ENCODE results near the gene DRGX.

Gene DRGX

DNA sequence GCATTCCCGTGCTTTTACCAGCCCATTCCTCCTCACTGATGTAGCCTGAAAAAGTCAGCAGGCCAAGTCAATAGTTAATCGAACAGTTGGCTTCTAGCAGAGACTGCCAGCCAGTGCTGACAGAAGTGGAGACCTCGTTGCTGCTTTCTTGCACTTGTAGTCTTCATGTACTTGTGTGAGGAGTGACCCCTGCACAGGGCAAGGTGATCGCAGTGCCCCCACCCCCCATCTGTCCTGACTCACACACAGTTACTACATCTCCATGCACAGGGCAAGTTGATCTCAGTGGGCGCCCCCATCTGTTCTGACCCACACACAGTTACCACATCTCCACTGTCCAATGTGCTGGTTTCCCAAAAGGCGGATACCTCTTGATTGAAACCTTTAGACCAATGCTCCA, 62.7 kb downstream of the DRGX start:
- no peak for DNase-seq

DNA sequence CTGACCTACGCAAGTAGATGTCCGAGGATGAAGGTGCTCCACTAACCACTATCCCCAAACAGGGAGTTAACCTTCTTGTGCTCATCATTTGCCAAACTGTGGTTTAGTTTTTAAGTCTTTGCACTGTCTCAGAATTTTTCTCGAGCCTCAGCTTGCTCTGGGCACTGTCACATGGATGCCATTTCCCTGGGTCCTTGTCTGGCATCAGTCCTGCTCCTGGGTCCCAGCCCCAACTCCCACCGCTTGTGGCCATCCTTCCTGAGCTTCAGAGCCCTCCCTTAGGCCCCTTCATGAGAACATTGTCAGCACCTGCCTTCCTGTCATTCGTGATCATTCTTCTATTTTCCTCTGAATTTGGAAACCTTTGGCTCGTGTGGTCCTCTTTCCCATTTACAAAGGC, 63.1 kb downstream of the DRGX start:
- no peak for DNase-seq

DNA sequence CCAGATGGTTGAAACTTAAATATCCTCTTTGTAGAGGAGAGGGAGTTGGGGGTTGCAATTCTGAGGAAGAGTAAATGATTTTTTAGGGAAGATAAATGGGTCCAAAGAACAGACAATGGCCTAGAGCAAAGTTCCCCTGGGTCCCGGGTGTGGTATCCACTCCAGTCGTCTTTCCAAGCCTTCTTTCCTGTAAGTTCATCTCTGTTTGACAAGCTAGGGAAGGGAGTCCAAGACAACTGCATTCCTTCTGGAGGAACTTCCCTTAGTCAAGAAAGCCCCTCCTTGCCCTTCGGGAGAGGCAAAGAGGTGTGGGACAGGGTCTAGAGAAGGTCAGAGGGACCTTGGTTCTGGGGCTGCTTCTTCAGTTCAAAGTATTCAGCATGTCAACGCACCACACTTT, 63.6 kb downstream of the DRGX start:
- DNase-seq: no peak

DNA sequence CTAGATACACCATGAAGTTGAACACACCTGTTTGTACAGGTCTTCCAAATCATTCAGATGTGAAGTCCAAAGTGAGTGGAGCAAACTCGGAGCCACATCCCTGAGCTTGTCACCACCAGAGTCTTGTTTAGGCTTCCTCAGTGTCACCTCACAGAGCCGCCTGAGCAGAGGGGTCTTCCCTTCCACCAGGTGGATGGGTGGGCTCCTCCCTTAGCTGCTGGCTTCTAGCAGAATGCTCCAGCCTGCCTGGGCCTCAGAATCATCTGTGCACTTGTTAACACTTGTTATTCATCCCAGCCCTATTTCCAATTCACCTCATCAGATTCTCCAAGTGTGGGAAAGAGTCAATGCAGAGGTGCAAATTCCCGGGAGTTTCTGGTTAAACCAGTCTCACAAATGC, 64.5 kb downstream of the DRGX start:
- DNase-seq: no peak

DNA sequence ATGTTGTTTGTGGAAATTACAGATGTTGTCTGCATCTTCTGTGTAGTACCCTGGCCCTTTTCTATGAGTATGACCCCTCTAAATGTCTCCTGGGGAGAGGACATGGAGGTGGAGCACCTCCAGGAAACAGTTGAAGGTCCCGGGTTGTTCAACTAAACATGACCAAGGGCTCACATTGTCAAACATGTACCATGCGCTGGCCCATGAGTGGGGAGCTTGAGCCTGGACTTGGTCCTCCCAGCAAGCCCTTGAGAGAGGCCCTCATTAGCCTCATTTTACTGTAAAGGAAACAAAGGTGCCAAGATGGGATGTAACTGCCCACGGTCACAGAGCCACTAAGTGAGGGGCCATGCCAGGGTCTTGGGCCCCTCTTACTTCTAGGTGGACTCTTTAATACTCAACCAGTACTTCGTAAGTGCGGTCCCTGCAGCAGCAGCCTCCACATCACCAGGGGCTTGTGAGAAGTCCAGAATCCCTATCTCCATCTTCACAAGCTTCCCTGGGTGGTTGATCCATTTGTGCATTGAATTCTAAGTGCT, 65.7 kb downstream of the DRGX start:
- no peak for DNase-seq

GRCh38 chr10:49329146-49329505, 66.8 kb downstream of the DRGX start:
- DNase-seq: no peak

GRCh38 chr10:49328401-49329145, 67.3 kb downstream of the DRGX start:
- no peak for DNase-seq

GRCh38 chr10:49327036-49327813, 68.7 kb downstream of the DRGX start:
- no peak for DNase-seq

GRCh38 chr10:49325916-49326783, 69.7 kb downstream of the DRGX start:
- DNase-seq: no peak

DNA sequence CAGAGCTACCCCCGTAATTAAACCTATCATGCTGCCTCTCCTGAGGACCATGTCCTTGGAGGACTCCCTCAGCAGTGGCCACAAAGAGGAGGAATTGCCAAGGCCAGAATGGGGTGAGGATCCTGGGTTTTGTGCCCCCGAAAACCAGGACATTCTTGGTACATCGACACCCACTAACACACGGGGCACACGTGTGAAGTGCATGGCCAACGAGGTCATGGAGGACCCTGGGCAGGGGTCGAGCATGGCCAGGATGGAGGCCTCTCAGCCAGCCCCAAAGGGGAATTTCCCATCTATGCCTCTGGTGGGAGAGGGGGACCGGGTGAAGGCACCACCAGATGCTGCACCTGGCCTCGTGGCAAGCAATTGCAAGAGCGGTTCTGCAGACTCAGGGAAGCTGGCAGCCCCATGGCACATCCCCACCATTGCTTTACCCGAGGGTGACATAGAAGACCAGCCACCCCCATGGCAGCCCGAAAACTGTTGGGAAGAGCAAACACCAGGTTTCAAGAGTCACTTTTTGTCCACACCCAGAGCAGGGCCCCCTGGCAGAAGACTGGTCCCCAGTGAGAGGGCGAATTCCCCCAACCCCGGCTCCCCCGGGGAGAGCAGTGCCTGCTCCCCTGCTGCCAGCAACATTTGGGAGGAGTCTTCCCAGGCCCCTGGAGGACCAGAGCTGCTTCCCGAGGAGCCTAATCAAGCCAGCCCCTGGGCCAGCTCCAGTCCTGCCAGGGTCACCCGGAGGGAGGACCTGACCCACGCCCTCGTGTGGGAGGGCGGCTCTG, 70.6 kb downstream of the DRGX start:
- no peak for DNase-seq

- DNase-seq: no peak
These were observed 71.2 kb downstream of the DRGX start for GRCh38 chr10:49324711-49325110.

GRCh38 chr10:49323896-49324270, 72.0 kb downstream of the DRGX start:
- no peak for DNase-seq

DNA sequence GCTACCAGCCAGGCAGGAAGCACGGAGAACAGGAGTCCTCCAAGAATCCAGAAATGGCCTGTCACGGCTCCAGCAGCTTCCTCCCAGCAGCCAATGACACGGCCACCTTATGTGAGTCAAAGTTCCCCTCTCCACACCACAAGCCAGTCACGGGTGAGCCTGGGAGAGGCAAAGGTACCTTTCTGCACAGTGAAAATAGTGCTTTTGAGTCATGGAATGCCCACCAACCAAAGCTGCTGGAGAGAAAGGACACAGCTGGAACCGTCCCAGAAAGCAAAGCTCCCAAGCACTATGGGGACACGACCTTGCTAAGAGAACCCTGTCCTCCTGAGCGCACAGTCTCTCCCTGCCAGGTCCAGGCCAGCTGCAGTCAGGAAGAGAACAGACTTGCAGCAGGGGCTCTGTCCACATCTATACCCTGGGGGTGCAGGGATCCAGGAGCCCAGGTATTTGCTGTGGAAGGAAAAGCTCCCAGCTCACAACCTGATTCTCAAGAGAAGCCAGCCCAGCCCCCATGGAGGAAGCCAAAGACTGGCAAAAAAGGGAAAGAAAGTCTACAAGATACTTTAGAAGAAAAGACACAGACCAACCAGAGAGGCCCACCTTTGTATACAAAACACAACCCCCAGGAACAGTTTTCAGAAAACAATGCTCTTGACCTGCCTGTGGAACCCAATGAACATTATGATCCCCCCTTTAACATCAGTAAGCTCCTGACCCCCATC, 72.6 kb downstream of the DRGX start:
- no peak for DNase-seq

DNA sequence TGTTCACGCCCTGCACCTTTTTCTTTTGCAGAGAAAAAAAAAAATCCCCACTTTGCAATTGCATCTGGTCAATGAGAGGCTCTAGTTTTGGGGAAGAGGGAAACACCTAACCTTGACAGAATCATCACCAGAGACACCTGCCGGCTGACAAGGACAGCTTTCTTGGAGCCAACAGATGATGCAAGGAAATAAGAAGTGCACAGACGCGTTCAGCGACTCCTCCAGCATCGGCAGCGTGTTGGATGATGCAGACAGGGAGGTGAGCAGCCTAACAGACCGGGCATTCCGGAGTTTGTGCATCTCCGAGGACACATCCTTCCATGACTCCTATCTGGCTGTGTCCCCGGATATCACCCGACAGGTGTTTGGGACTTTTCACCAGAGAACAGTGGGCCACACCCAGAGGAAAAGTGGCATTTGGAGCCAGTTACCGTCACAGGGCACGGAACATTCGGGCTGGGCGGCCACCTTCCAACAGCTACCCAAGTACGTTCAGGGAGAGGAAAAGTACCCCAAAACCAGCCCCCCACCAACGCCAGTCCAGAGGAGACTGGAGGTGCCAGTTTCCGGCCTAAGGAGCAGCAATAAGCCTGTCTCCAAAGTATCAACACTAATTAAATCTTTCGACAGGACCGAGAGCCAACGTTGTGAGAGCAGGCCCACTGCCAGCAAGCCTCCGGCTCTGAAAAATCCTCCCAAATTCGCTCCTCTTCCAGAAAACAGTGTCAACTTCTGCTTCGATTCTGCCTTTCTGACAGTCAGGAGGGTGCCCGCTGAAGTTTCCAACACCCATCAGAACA, 73.3 kb downstream of the DRGX start:
- DNase-seq: no peak

GRCh38 chr10:49321021-49321420, 74.9 kb downstream of the DRGX start:
- no peak for DNase-seq

DNA sequence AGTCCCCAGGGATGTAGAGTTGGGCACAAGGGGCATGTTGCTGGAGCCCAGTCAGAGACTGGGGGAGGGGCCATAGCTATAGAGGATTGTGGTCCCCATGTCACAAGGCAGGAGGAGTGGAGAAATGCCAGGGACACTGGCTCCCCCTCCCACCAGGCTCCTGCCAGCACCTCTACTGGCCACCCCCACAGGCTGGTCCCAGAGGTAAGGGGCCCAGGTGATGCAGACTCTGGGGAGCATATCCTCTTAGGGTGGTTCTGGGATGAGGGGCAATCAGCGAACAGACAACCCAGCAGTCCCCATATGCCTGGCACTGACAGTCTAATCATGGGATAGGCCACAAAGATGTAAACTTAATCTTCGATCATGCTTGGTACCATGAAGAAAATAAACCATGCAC, 75.7 kb downstream of the DRGX start:
- DNase-seq: no peak

GRCh38 chr10:49319206-49319605, 76.7 kb downstream of the DRGX start:
- DNase-seq: no peak

GRCh38 chr10:49318755-49319154, 77.1 kb downstream of the DRGX start:
- no peak for DNase-seq

- no peak for DNase-seq
These were observed 77.9 kb downstream of the DRGX start for GRCh38 chr10:49318028-49318427.

DNA sequence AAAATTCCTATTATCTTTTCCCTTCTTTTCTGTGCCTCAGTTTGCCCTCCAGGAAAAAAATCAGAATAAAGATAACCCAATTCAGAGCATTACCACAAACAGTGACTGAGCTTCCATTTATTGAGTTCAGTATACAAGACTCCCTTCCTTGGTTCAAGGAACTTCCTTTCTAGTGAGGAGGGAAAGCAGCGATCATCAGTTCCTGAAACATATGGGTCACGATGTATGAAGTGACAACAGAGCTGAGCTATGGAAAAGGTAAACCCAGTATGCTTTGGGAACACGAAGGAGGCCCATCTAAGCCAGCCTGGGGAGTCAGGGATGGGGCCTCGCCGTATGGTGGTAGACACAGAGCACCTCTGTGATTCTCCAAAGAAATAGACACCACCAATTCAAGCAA, 81.1 kb downstream of the DRGX start:
- DNase-seq: no peak

All from stimulated activated CD4-positive, alpha-beta T cell treated with anti-CD3 and anti-CD28 coated beads, Interleukin-15, amount 100 ng/mL, for 24 hours (primary cell).